Activated CD4-positive, alpha-beta T cell treated with anti-CD3 and anti-CD28 coated beads, Interleukin-2, amount 50 U/mL, for 16 hours (primary cell): ENCODE results near the gene AK6.
"Not testable (repeated sequence)": the region's sequence is repeated elsewhere in the genome, so short reads cannot be mapped to it uniquely, and the experiment has no call there.

ENCODE experiments used
- DNase-seq: peaks from one replicate; pipeline ENCODE4 v3.0.0-alpha.2; 2020

AK6 gene

DNA sequence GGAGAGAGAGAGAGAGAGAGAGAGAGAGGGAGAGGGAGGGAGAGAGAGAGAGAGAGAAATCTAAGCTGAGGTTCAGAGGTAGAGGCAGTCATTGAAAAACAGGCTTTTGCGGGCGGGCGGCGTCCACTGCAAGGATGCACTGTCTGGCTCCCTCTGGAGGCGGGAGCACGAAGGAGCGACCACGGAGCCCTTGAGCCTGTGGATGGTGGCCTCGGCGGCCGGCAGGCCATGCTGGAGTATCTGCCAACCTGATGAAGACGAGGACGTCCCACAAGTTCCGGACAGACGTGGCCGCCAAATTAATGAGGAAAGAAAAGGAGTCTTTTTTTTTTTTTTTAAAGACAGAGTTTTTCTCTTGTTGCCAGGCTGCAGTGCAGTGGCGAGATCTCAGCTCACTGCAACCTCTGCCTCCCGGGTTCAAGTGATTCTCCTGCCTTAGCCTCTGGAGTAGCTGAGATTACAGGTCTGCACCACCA, 34.5 kb downstream of the AK6 start:
- peak; percentile 81 for DNase-seq

DNA sequence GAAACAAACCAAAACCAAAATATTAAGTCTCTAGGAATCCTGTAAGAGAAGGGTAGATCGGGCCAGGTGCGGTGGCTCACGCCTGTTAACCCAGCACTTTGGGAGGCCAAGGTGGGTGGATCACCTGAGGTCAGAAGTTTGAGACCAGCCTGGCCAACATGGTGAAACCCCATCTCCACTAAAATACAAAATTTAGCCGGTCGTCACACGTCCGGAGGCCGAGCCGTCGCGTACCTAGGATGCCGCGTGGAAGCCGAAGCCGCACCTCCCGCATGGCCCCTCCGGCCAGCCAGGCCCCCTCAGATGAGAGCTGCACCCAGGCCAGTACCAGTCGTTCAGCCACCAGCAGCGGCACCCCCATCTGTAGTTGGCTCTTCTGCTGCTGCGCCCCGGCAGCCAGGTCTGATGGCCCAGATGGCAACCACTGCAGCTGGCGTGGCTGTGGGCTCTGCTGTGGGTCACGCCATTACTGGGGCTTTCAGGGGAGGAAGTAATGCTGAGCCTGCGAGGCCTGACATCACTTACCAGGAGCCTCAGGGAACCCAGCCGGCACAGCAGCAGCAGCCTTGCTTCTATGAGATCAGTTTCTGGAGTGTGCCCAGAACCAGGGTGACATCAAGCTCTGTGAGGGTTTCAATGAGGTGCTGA, 35.5 kb downstream of the AK6 start:
- not testable (repeated sequence) for DNase-seq

DNA sequence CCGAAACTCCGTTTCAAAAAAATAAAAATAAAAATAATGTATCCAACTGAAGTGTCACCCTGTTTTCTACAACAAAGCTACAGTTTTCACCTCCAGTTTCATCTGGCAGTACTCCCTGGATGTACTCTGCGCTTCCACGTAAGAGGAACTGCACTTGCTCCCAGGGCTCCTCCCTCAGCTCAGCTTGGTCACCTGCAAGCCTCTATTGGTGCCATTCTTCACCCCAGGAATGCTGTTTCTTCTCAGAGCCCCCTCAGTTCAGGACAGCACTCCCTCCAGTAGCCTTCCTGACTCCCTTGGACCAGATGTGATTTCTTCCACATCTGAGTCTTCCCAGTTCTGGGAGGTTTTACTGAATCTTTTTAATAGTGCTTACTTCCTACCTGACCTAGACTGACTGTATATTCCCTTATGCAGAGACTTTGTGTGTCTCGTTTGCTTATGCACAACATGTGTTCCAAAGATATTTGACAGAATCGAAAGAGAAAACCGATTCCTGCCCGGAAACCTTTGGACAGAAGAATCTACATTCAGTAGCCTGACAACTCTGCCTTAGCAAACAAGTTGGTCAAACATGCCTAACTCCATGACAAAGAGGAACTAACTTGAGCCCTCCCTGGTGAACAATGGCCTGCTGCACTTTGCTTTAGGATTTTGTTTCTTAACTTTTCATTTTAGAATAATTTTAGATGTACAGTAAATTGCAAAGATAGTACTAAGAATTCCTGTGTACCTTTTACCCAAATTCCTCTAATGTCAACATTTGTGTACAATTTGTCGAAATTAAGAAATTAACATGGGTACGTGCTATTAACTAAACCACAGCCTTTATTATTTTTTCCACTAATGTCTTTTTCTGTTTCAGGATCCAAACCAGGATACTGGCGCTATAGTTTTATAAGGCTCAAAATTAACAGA, 37.5 kb downstream of the AK6 start:
- no peak for DNase-seq

DNA sequence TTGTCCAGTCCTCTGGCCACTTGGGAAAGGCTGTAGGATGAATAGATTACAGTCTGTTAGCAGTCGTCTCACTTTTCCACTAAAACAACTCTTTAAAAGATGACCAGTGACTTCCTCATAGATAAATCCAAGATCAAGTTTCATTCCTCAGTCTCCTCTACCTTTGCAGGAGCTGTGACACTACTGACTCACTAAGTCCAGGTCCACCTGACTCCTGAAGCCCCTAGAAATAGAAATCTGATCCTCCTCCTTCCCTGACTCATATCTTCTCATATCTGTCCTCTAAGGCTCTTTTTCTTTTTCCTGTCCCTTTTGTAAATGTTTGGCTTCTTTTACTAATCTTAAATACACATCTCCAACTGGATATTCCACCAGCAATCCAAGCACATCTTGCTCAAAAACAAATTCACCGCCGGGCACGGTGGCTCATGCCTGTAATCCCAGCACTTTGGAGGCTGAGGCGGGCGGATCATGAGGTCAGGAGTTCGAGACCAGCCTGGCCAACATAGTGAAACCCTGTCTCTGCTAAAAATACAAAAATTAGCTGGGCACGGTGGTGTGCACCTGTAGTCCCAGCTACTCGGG, 39.3 kb downstream of the AK6 start:
- no peak for DNase-seq

DNA sequence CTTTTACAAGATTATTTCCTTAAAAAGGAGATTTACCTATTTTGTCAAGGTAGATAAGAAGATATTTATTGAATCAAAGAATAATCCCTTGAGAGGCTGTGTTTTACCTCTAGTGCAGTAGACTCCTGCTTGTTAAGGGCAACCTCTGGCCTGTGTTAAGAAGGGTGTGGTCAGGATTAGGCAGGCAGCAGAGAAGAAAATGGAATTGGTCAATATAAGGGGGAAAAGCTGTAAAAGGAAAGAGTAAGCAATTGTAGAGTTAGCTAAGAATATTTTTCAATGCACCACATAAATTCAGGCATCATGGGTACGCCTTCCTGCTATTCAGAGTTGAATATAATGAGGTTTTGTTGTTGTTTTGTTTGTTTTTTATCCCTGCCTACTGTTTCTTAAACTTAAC, 43.0 kb downstream of the AK6 start:
- DNase-seq = no peak

DNA sequence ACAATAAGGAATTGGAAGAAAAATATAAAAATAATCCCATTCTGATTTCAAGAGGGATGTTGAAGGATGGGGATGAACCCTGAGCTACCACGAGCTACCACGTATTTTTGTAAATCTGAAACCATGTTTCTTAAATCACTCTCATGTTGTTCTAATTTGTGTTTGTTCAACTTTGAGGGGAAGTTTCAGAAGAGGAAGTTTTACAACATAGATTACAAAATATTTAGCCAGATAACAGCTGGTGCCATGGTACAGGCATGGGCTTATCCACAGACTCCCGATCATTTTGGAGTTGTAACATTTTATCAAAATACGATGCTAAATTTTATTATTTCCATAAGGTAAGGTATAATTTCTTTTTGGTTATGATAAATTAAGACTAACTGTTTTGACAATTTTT, 51.9 kb downstream of the AK6 start:
- DNase-seq = no peak

DNA sequence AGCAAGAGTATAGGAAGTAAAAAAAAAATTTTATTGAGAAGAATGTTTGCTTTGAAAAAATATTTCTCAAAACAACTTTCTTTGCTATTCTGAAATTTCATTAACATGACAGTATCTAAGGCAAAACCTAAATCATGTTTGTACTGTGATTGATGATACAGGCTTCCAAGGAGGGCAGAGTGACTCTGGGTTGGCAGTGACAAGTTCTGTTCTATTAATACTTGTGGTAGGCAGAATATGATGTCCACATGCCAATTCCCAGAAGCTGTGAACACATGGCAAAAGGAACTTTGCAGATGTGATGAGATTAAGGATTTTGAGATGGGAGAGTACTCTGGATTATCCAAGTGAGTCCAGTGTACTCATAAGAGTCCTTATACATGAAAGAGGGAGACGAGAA, 53.3 kb downstream of the AK6 start:
- DNase-seq = no peak

DNA sequence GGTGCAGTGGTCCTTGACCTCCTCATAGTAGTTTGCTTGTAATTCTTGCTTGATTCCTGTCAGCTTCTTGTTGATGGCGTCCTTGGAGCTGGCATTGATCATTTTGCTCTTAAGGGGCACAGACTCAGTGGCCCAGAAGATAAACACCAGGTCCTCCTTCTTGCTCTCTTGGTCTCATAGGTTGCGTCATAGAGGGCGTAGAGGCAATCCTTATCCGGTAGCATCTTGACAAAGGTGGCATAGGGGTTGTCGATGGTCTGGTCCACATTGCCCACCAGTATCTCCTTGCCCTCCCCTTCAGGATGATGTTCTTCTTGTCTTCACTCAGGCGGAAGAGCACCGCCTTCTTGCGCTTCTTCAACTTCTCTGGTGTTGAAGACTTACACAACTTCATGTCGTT, 55.9 kb downstream of the AK6 start:
- DNase-seq = no peak

DNA sequence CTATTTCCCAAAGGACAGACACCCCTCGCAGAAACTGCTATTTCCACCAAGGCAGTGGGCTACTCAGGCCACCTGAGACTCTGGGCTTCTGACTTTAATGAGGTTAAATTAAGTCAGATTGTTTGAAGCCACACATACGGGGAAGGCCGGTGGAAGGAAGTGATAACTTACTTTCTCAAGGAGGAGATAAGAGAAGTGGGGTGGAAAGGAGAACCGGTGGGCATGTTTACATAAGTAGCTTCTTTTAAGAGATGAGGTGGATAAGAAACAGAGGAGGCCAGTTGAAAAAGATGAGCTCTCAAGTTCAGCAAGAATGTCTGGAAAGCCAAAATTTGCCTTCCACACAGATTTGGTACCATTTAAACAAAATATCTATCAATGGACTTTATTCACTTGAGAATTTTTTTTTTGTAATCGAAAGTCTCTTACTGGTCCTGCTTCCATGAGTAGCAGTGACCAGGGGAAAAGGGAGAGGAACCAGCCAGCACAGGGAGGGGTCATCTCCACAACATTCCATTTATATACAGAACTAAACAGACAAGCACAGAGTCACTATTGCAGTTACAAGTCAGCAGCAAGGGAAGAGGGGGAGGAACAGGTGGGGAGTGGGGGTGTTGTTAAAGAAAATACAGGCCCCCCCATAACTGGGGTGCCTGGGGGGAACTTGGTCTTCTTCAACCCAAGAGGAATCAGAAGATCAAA, 56.7 kb downstream of the AK6 start:
- no peak for DNase-seq

DNA sequence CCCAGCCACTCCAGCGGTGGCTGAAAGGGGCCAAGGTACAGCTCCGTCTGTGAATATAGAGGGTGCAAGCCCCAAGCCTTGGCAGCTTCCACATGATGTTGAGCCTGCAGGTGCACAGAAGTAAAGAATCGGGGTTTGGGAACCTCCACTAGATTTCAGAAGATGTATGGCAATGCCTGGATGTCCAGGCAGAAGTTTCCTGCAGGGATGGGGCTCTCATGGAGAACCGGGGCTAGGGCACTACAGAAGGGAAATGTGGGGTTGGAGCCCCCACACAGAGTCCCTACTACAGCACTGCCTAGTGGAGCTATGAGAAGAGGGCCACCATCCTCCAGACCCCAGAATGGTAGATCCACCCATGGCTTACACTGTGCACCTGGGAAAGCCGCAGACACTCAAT, 59.9 kb downstream of the AK6 start:
- DNase-seq = no peak

DNA sequence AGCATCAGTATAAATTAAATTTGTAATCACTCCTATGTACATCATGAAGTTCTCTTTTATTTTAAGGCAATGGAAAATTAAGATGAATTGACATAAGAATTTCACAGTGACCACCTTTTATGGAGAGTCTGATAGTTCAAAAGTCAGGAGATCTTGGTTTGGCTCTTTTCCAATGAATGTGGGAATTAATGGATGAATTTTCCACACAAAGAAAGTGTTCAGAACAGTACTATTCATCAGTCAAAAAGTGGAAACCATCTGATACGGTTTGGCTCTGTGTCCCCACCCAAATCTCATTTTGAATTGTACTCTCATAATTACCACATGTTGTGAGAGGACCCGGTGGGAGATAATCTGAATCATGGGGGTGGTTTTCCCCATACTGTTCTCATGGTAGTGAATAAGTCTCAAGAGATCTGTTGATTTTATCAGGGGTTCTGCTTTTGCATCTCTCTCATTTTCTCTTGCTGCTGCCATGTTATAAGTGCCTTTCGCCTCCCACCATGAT, 61.2 kb downstream of the AK6 start:
- DNase-seq = peak; percentile 32

DNA sequence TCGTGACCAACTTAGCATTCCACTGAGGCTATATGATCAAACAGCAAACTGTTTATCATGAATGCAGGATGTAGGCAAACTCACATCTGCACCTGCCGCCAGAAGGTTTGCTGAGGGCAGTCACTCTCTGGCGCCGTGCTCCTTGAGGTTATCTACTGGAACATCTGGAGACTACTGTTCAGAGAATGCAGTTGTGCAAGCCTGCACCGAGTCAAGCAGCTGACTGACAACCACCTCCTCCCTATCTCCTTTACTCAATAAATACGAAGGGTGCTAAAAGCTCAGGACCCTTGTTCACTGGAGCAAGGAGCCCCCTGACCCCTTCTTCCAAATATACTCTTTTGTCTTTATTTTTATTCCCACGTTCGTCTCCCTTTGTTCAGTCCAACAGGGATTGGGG, 63.8 kb downstream of the AK6 start:
- DNase-seq = no peak
